Endodermal cell (in vitro differentiated cells): ENCODE data around the gene SMYD3. TPM values are rescaled to one million over a fixed set of nuclear protein-coding genes. Genes with fewer than 3 reads are reported as not detected.

ENCODE experiments used
- DNase-seq: peaks from one replicate; pipeline ENCODE4 v3.0.0-alpha.2; 2017
- H3K27ac ChIP-seq: 2 replicates; pipeline ENCODE4 v1.5.1; 2013; ENCODE audit warnings: mild to moderate bottlenecking, low read depth, low read length, moderate library complexity
- H3K27me3 ChIP-seq: 2 replicates; pipeline ENCODE4 v1.6.1; 2013; ENCODE audit warnings: mild to moderate bottlenecking, low read length, moderate library complexity; ENCODE audit not compliant: insufficient read depth, control insufficient read depth, poor library complexity, severe bottlenecking
- H3K36me3 ChIP-seq: 2 replicates; pipeline ENCODE4 v1.7.0; 2013; ENCODE audit warnings: mild to moderate bottlenecking, low read length, moderate library complexity; ENCODE audit not compliant: control insufficient read depth, insufficient read depth
- H3K4me1 ChIP-seq: one replicate; pipeline ENCODE4 v1.7.0; 2013; ENCODE audit warnings: low read length; ENCODE audit not compliant: control insufficient read depth, insufficient read depth
- H3K4me3 ChIP-seq: 2 replicates; pipeline ENCODE4 v1.5.1; 2013; ENCODE audit warnings: mild to moderate bottlenecking, low read length, moderate library complexity
- H3K9ac ChIP-seq: 2 replicates; pipeline ENCODE4 v1.6.1; 2013; ENCODE audit warnings: mild to moderate bottlenecking, low read length, moderate library complexity; ENCODE audit not compliant: poor library complexity, severe bottlenecking; ENCODE audit errors: extremely low read depth
- H3K9me3 ChIP-seq: 2 replicates; pipeline ENCODE4 v1.6.1; 2013; ENCODE audit warnings: mild to moderate bottlenecking, low read length, moderate library complexity; ENCODE audit not compliant: control insufficient read depth
- H3K27ac Mint-ChIP-seq: 2 replicates; pipeline ENCODE4 v1.8.0; 2020; ENCODE audit warnings: mixed read lengths
- H3K27me3 Mint-ChIP-seq: 2 replicates; pipeline ENCODE4 v1.8.0; 2021; ENCODE audit warnings: mild to moderate bottlenecking, mixed read lengths; ENCODE audit not compliant: insufficient read depth
- H3K36me3 Mint-ChIP-seq: 2 replicates; pipeline ENCODE4 v1.8.0; 2020; ENCODE audit warnings: low read depth, mixed read lengths
- H3K4me1 Mint-ChIP-seq: 2 replicates; pipeline ENCODE4 v1.8.0; 2020; ENCODE audit warnings: mixed read lengths
- H3K4me3 Mint-ChIP-seq: 2 replicates; pipeline ENCODE4 v1.8.0; 2020; ENCODE audit warnings: mild to moderate bottlenecking, moderate library complexity, mixed read lengths
- H3K9me3 Mint-ChIP-seq: 2 replicates; pipeline ENCODE4 v1.8.0; 2020; ENCODE audit warnings: mild to moderate bottlenecking, mixed read lengths
- CTCF ChIP-seq: fragments of 200-600 bp; sonication (generic); conservative IDR thresholded peaks from 2 replicates; pipeline ENCODE4 v1.5.0; 2021; ENCODE audit warnings: antibody characterized with exemption, mild to moderate bottlenecking
- WGBS, 2 experiments: methylation state at CpG; one replicate each; pipeline versions ENCODE4 v1.1.5 to v1.1.7; 2013; ENCODE audit warnings: missing lambda C conversion rate in 2 of 2, mixed read lengths in 1 of 2; ENCODE audit not compliant: insufficient coverage in 1 of 2, insufficient read length in 1 of 2; 5-methylcytosine and 5-hydroxymethylcytosine counted together
- total RNA-seq, 2 donors: library from RNA; stranded (reverse); fragmentation: NEBNext Ultra II Directional in 1 of 2; extraction: Animal tissue kit (Norgen Biotek cat#: 25700) in 1 of 2; gene quantifications; 2 replicates in 1 of 2; 3 replicates in 1 of 2; pipeline ENCODE4 v1.2.1, GENCODE V29; 2021

The SMYD3 gene
- total RNA-seq, 2 donors from 2014 or later: 32.3 to 45.8 TPM

- DNase-seq: no peak
- peaks cover 20% of the 10 kb centered on the region for H3K36me3 Mint-ChIP-seq
- WGBS, 2 experiments: 93 to 95% methylated on average over 16 to 18 of the region's 19 CpGs
- Histone ChIP-seq H3K4me3 (peak overlapping the region; percentile 65), H3K27ac (no peak overlapping the region), H3K27me3 (no peaks in the 10 kb centered on the region), H3K9me3 (peaks cover 63% of the 10 kb centered on the region), H3K4me1 (no peaks in the 10 kb centered on the region), H3K36me3 (no peaks in the 10 kb centered on the region), H3K9ac (no peak overlapping the region)
- no peaks in the 10 kb centered on the region for H3K4me1 Mint-ChIP-seq
- H3K27ac Mint-ChIP-seq: no peak overlapping the region
- H3K27me3 Mint-ChIP-seq: no peaks in the 10 kb centered on the region
- no peak overlapping the region for H3K4me3 Mint-ChIP-seq
- TF ChIP-seq CTCF: no peak
- H3K9me3 Mint-ChIP-seq: peaks cover 41% of the 10 kb centered on the region
Measured at GRCh38 chr1:246418565-246419312, 88.3 kb downstream of the SMYD3 start.

GRCh38 chr1:246417813-246418564, 89.1 kb downstream of the SMYD3 start:
- Histone ChIP-seq H3K27ac (no peak overlapping the region), H3K36me3 (no peaks in the 10 kb centered on the region), H3K4me3 (peak overlapping the region; percentile 65), H3K9ac (no peak overlapping the region), H3K27me3 (no peaks in the 10 kb centered on the region), H3K9me3 (peaks cover 70% of the 10 kb centered on the region), H3K4me1 (no peaks in the 10 kb centered on the region)
- WGBS, 2 experiments: 83 to 97% methylated on average over 4 to 6 of the region's 6 CpGs
- H3K36me3 Mint-ChIP-seq: peaks cover 20% of the 10 kb centered on the region
- no peaks in the 10 kb centered on the region for H3K27me3 Mint-ChIP-seq
- DNase-seq: no peak
- no peak overlapping the region for H3K4me3 Mint-ChIP-seq
- peak overlapping the region; percentile 16 for H3K27ac Mint-ChIP-seq
- peaks cover 41% of the 10 kb centered on the region for H3K9me3 Mint-ChIP-seq
- peak; percentile 37 for TF ChIP-seq CTCF
- H3K4me1 Mint-ChIP-seq: no peaks in the 10 kb centered on the region

- Mint-ChIP-seq H3K27me3 (no peaks in the 10 kb centered on the region), H3K4me1 (no peaks in the 10 kb centered on the region), H3K4me3 (no peak overlapping the region), H3K36me3 (peaks cover 20% of the 10 kb centered on the region), H3K27ac (peak overlapping the region; percentile 16), H3K9me3 (peaks cover 41% of the 10 kb centered on the region)
- 72 to 89% methylated on average over 2 to 4 of the region's 4 CpGs for WGBS, 2 experiments
- no peaks in the 10 kb centered on the region for H3K36me3 ChIP-seq
- no peaks in the 10 kb centered on the region for H3K27me3 ChIP-seq
- no peaks in the 10 kb centered on the region for H3K4me1 ChIP-seq
- no peak overlapping the region for H3K27ac ChIP-seq
- DNase-seq: no peak
- H3K9ac ChIP-seq: no peak overlapping the region
- TF ChIP-seq CTCF: no peak
- peak overlapping the region; percentile 67 for H3K4me3 ChIP-seq
- peaks cover 70% of the 10 kb centered on the region for H3K9me3 ChIP-seq
Measured at GRCh38 chr1:246417152-246417812, 89.8 kb downstream of the SMYD3 start.
